B cell (primary cell): ENCODE measurements around the gene SYNJ2. TPM values are rescaled to one million over a fixed set of nuclear protein-coding genes. Genes with fewer than 3 reads are reported as not detected.

Experiments
- ATAC-seq: fragments of 200-7000 bp; cut with Tn5 transposase; one replicate; pipeline ENCODE4 v1.10.0; 2021; ENCODE audit warnings: low read depth, mild to moderate bottlenecking, moderate number of reproducible peaks, moderate library complexity
- CTCF ChIA-PET: fragments of 350-600 bp; sonication (Branson Sonifier 250); formaldehyde crosslinking; loops from one replicate; lab custom pipeline; 2021; ENCODE audit warnings: antibody characterized with exemption, inconsistent platforms; lab: Charles Lee
- POLR2A ChIA-PET: fragments of 350-600 bp; sonication (Branson Sonifier 250); formaldehyde crosslinking; loops from one replicate; lab custom pipeline; 2021; ENCODE audit warnings: antibody characterized with exemption; lab: Charles Lee
- DNase-seq: peaks from one replicate; pipeline ENCODE4 v3.0.0; 2013
- H2AFZ ChIP-seq: 2 replicates; pipeline ENCODE4 v1.6.1; 2012; ENCODE audit warnings: mild to moderate bottlenecking, low read depth, low read length; ENCODE audit not compliant: insufficient read depth, poor library complexity, severe bottlenecking
- H3K27ac ChIP-seq, 2 donors: 1 replicate in 1 of 2; 2 replicates in 1 of 2; pipeline ENCODE4 v1.5.1; 2012 to 2013; ENCODE audit warnings: low read length in 2 of 2, mild to moderate bottlenecking in 2 of 2, moderate library complexity in 1 of 2
- H3K27me3 ChIP-seq, 4 experiments: fragments of 200-600 bp in 1 of 4; sonication (generic) in 1 of 4; replicated peaks in 1 of 4; 1 replicate in 2 of 4; 2 replicates in 2 of 4; pipeline versions ENCODE4 v1.6.1 to v1.7.0; 2013 to 2016; ENCODE audit warnings: low read length in 3 of 4, mild to moderate bottlenecking in 2 of 4, mixed read lengths in 1 of 4, moderate library complexity in 1 of 4; ENCODE audit not compliant: insufficient read depth in 4 of 4, control insufficient read depth in 3 of 4; ENCODE audit errors: control extremely low read depth in 1 of 4
- H3K36me3 ChIP-seq, 2 experiments: replicated peaks in 1 of 2; 1 replicate in 1 of 2; 2 replicates in 1 of 2; pipeline versions ENCODE4 v1.6.1 to v1.7.1; 2013; ENCODE audit warnings: low read length in 1 of 2; ENCODE audit not compliant: insufficient read depth in 2 of 2, control insufficient read depth in 1 of 2; ENCODE audit errors: control extremely low read depth in 1 of 2, extremely low read depth in 1 of 2
- H3K4me1 ChIP-seq, 2 donors: fragments of 200-600 bp in 1 of 2; sonication (generic) in 1 of 2; 1 replicate in 1 of 2; 2 replicates in 1 of 2; pipeline versions ENCODE4 v1.5.1 to v1.6.1; 2013 to 2017; ENCODE audit warnings: low read length in 2 of 2; ENCODE audit not compliant: control insufficient read depth in 2 of 2, insufficient read depth in 2 of 2
- H3K4me2 ChIP-seq: replicated peaks from 2 replicates; pipeline ENCODE3; 2012; ENCODE audit warnings: mild to moderate bottlenecking, low read depth, low read length; ENCODE audit not compliant: poor library complexity, severe bottlenecking
- H3K4me3 ChIP-seq, 5 experiments: fragments of 200-600 bp in 1 of 5; sonication (generic) in 1 of 5; 1 replicate in 3 of 5; 2 replicates in 2 of 5; pipeline versions ENCODE4 v1.5.1 to v1.7.0; 2011 to 2016; ENCODE audit warnings: low read length in 4 of 5, mild to moderate bottlenecking in 4 of 5, low read depth in 2 of 5, control low read depth in 1 of 5, moderate library complexity in 1 of 5; ENCODE audit not compliant: insufficient read depth in 1 of 5; ENCODE audit errors: control extremely low read depth in 1 of 5, extremely low read depth in 1 of 5
- H3K79me2 ChIP-seq: fragments of 200-600 bp; sonication (generic); one replicate; pipeline ENCODE4 v1.6.0; 2016; ENCODE audit warnings: low read length; ENCODE audit not compliant: control insufficient read depth, insufficient read depth
- H3K9ac ChIP-seq: fragments of 200-600 bp; sonication (generic); 2 replicates; pipeline ENCODE4 v1.6.1; 2017; ENCODE audit warnings: mild to moderate bottlenecking, low read length, moderate library complexity
- H3K9me3 ChIP-seq, 3 donors: one replicate each; pipeline versions ENCODE4 v1.6.1 to v1.7.1; 2013; ENCODE audit warnings: low read length in 2 of 3; ENCODE audit not compliant: control insufficient read depth in 2 of 3, insufficient read depth in 1 of 3; ENCODE audit errors: control extremely low read depth in 1 of 3
- H4K20me1 ChIP-seq: 2 replicates; pipeline ENCODE4 v1.6.0; 2012; ENCODE audit warnings: mild to moderate bottlenecking, low read length; ENCODE audit not compliant: insufficient read depth, control insufficient read depth, poor library complexity, severe bottlenecking
- H3K27ac Mint-ChIP-seq: one replicate; pipeline ENCODE4 v1.8.0; 2021; ENCODE audit warnings: mixed read lengths
- H3K27me3 Mint-ChIP-seq: one replicate; pipeline ENCODE4 v1.8.0; 2021; ENCODE audit warnings: mixed read lengths
- H3K4me1 Mint-ChIP-seq: one replicate; pipeline ENCODE4 v1.8.0; 2021; ENCODE audit warnings: mixed read lengths
- H3K4me3 Mint-ChIP-seq: one replicate; pipeline ENCODE4 v1.8.0; 2021; ENCODE audit warnings: mixed read lengths
- H3K9me3 Mint-ChIP-seq: one replicate; pipeline ENCODE4 v1.8.0; 2022; ENCODE audit warnings: mixed read lengths; ENCODE audit not compliant: insufficient read depth
- CTCF ChIP-seq: fragments of 200-600 bp; IDR thresholded peaks from one replicate; pipeline ENCODE4 v1.8.0; 2022; ENCODE audit warnings: antibody characterized with exemption, mild to moderate bottlenecking
- EZH2 ChIP-seq: IDR thresholded peaks from 2 replicates; pipeline ENCODE4 v1.6.1; 2012; ENCODE audit warnings: borderline replicate concordance, low read depth, mild to moderate bottlenecking, moderate library complexity, low read length; ENCODE audit not compliant: insufficient read depth, poor library complexity, severe bottlenecking
- WGBS: methylation state at CpG from one replicate; pipeline ENCODE4 v1.1.5; 2013; ENCODE audit warnings: missing lambda C conversion rate; ENCODE audit not compliant: insufficient coverage; 5-methylcytosine and 5-hydroxymethylcytosine counted together
- intact Hi-C: fragments of 100-400 bp; cut with micrococcal nuclease; formaldehyde crosslinking; loops from one replicate; pipeline ENCODE4 v1.10.0; 2022
- polyA plus RNA-seq: library from polyadenylated mRNA; depleted of rRNA; stranded (reverse); fragments of >200 nt; gene quantifications from 2 replicates; pipeline ENCODE4 v1.2.3, GENCODE V29; 2012
- total RNA-seq, 2 donors: library from RNA; stranded (reverse); fragments of 120-200 nt in 1 of 2; gene quantifications; 1 replicate in 1 of 2; 2 replicates in 1 of 2; pipeline versions ENCODE4 v1.2.3 to v1.2.4, GENCODE V29; 2013 to 2022

The SYNJ2 gene
- total and polyA plus RNA-seq, 2 donors (not counting 1 experiment from before 2014, with no cell fraction given): 5.2 to 11.4 TPM

- ChIA-PET CTCF (no interaction called here), POLR2A (no interaction called here)
- no peak overlapping the region for H3K9ac ChIP-seq
- H3K36me3 ChIP-seq: peaks cover 0 to 10% of the 10 kb centered on the region in 2 experiments
- ATAC-seq (no peak), DNase-seq (no peak)
- Mint-ChIP-seq H3K4me1 (peaks cover 3% of the 10 kb centered on the region), H3K4me3 (no peak overlapping the region), H3K27me3 (no peaks in the 10 kb centered on the region), H3K27ac (no peak overlapping the region), H3K9me3 (no peaks in the 10 kb centered on the region)
- H4K20me1 ChIP-seq: no peaks in the 10 kb centered on the region
- H3K27me3 ChIP-seq: no peaks in the 10 kb centered on the region
- no peak for TF ChIP-seq EZH2
- TF ChIP-seq CTCF: no peak
- no peaks in the 10 kb centered on the region for H3K79me2 ChIP-seq
- no peak overlapping the region for H3K4me2 ChIP-seq
- intact Hi-C loops: no loop called here
- no peak overlapping the region for H3K27ac ChIP-seq
- WGBS: 76% methylated on average over 14 of the region's 17 CpGs
- no peak overlapping the region for H3K4me3 ChIP-seq
- no peaks in the 10 kb centered on the region for H3K9me3 ChIP-seq
- no peaks in the 10 kb centered on the region for H3K4me1 ChIP-seq
- no peak overlapping the region for H2AFZ ChIP-seq
Measured at GRCh38 chr6:158039571-158040050, 57.9 kb downstream of the SYNJ2 start.

- Mint-ChIP-seq H3K27ac (no peak overlapping the region), H3K4me3 (no peak overlapping the region), H3K9me3 (no peaks in the 10 kb centered on the region), H3K27me3 (no peaks in the 10 kb centered on the region), H3K4me1 (peaks cover 3% of the 10 kb centered on the region)
- Histone ChIP-seq H3K9me3 (no peaks in the 10 kb centered on the region), H3K9ac (no peak overlapping the region), H3K36me3 (peaks cover 0 to 10% of the 10 kb centered on the region in 2 experiments), H3K27me3 (no peaks in the 10 kb centered on the region), H3K4me2 (no peak overlapping the region), H3K27ac (no peak overlapping the region), H2AFZ (no peak overlapping the region), H4K20me1 (no peaks in the 10 kb centered on the region), H3K79me2 (no peaks in the 10 kb centered on the region), H3K4me1 (no peaks in the 10 kb centered on the region), H3K4me3 (no peak overlapping the region)
- TF ChIP-seq CTCF (no peak), EZH2 (no peak)
- ATAC-seq (no peak), DNase-seq (no peak)
- intact Hi-C loops: no loop called here
- WGBS: 61% methylated on average over 6 of the region's 6 CpGs
- POLR2A ChIA-PET: no interaction called here
- CTCF ChIA-PET: no interaction called here
Measured at GRCh38 chr6:158040051-158040803, 58.6 kb downstream of the SYNJ2 start.
